ENCODE data around the gene HBE1. TPM values are rescaled to one million over a fixed set of nuclear protein-coding genes. Genes with fewer than 3 reads are reported as not detected.

HBE1 gene
- total RNA-seq, 1 experiment from 2014 or later = not detected

DNA sequence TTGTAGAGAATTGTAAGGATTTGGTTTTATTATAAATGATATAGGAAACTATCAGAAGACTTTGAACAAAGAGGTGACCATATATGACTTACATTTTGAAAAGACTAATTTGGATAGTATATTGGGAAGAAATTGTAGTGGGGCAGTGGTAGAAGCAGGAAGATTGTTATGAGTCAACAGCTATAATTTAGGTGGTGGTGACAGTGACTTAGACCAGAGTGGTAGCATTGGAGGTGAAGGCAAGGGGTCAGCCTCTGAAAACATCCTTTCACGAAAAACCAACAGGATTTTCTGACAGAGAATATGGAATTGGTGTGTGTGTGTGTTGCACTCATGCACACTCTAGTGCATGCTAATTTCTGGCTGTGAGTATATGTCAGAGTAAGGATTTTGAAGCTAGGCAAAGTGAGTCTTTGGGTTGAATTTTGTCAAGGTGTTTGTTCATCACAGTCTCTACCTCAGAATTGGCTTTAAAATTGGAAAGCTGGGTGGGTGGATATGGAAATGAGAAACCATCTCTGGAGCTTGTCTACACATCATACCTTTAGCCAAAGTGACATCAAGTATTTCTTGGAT lies 8.2 kb upstream of the HBE1 start:
- Histone ChIP-seq H2AK5ac (ENCODE audit: insufficient read length, low read length) (no peak overlapping the region), H4K91ac (ENCODE audit: insufficient read length, low read depth, low read length) (no peak overlapping the region), H2BK20ac (ENCODE audit: low read depth, low read length, poor library complexity, severe bottlenecking) (no peak overlapping the region), H2BK5ac (ENCODE audit: insufficient read length, low read length) (no peak overlapping the region), H4K5ac (ENCODE audit: insufficient read length, low read depth, low read length) (no peak overlapping the region), H3K4me2 (ENCODE audit: insufficient read depth, insufficient read length, low read length) (no peak overlapping the region), H3K23me2 (ENCODE audit: insufficient read length, low read depth, low read length, poor library complexity, severe bottlenecking) (no peaks in the 10 kb centered on the region), H4K8ac (replicated peaks; ENCODE audit: insufficient read length, low read depth, low read length) (no peak overlapping the region), H3K79me2 (ENCODE audit: insufficient read depth, low read length) (no peaks in the 10 kb centered on the region), H3K27me3 (ENCODE audit: insufficient read depth, low read length) (no peaks in the 10 kb centered on the region), H3K4ac (ENCODE audit: low read depth, low read length) (no peak overlapping the region), H3K56ac (ENCODE audit: insufficient read length, low read depth, low read length) (no peak overlapping the region), H2BK120ac (ENCODE audit: low read depth, low read length, poor library complexity, severe bottlenecking) (no peak overlapping the region), H3K9me3 (ENCODE audit: control insufficient read depth, low read depth, low read length) (no peaks in the 10 kb centered on the region), H3K23ac (ENCODE audit: insufficient read length, low read depth, low read length) (no peak overlapping the region), H2BK12ac (ENCODE audit: insufficient read length, low read depth, low read length) (no peak overlapping the region), H3K18ac (ENCODE audit: insufficient read length, low read depth, low read length) (no peak overlapping the region), H3K4me1 (ENCODE audit: insufficient read depth, low read length) (no peaks in the 10 kb centered on the region), H2AFZ (ENCODE audit: low read length) (no peak overlapping the region), H2BK15ac (ENCODE audit: low read depth, low read length) (no peak overlapping the region), H3K79me1 (ENCODE audit: insufficient read depth, low read depth, low read length, poor library complexity, severe bottlenecking) (no peaks in the 10 kb centered on the region), H4K20me1 (ENCODE audit: control insufficient read depth, insufficient read depth, insufficient read length) (no peaks in the 10 kb centered on the region), H3K14ac (ENCODE audit: insufficient read depth, low read length) (no peak overlapping the region), H3K9ac (ENCODE audit: extremely low read depth, insufficient read length, low read length) (no peak overlapping the region), H3T11ph (ENCODE audit: low read length) (no peak overlapping the region), H3K27ac (ENCODE audit: insufficient read length, low read depth, low read length) (no peak overlapping the region)
- WGBS (ENCODE audit: extremely low coverage, insufficient read length, low lambda C conversion rate) = no CpG with 5 or more reads among the region's 1 CpG
- Mint-ChIP-seq H3K4me3 (no peak overlapping the region), H3K27me3 (ENCODE audit: low read depth) (no peaks in the 10 kb centered on the region), H3K4me1 (peaks cover 10 to 13% of the 10 kb centered on the region in 2 experiments), H3K36me3 (ENCODE audit: insufficient read depth in 1 of 3, low read depth in 3 of 3) (no peaks in the 10 kb centered on the region), H3K27ac (no peak overlapping the region), H3K9me3 (no peaks in the 10 kb centered on the region)
- DNase-seq = no peak
- TF ChIP-seq, protein P1, sequence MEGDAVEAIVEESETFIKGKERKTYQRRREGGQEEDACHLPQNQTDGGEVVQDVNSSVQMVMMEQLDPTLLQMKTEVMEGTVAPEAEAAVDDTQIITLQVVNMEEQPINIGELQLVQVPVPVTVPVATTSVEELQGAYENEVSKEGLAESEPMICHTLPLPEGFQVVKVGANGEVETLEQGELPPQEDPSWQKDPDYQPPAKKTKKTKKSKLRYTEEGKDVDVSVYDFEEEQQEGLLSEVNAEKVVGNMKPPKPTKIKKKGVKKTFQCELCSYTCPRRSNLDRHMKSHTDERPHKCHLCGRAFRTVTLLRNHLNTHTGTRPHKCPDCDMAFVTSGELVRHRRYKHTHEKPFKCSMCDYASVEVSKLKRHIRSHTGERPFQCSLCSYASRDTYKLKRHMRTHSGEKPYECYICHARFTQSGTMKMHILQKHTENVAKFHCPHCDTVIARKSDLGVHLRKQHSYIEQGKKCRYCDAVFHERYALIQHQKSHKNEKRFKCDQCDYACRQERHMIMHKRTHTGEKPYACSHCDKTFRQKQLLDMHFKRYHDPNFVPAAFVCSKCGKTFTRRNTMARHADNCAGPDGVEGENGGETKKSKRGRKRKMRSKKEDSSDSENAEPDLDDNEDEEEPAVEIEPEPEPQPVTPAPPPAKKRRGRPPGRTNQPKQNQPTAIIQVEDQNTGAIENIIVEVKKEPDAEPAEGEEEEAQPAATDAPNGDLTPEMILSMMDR (conservative IDR thresholded peaks at IDR 0.05) = no peak

Data from H9 (cell line).